Measurements from ENCODE around the gene NEDD4.

GRCh38 chr15:55819397-55820034 is 173.9 kb downstream of the NEDD4 start:
- no peak for TF ChIP-seq CTCF (IDR thresholded peaks at IDR 0.05)
- no peak for TF ChIP-seq POLR2A (IDR thresholded peaks at IDR 0.05)
